HG02885 (cell line): ENCODE data around the gene NAP1L1.
"Not testable (repeated sequence)": the region's sequence is repeated elsewhere in the genome, so short reads cannot be mapped to it uniquely, and the experiment has no call there.

Experiments used
- ATAC-seq: cut with Tn5 transposase; IDR thresholded peaks from one replicate; pipeline ENCODE4 v1.9.1; 2021; ENCODE audit warnings: mild to moderate bottlenecking; ENCODE audit not compliant: unreplicated experiment, poor library complexity

Gene NAP1L1

GRCh38 chr12:75996861-75997447 lies 87.5 kb downstream of the NAP1L1 start:
- ATAC-seq, result no peak

GRCh38 chr12:75995691-75996090 lies 88.8 kb downstream of the NAP1L1 start:
- ATAC-seq, result no peak

GRCh38 chr12:75994069-75994740 lies 90.3 kb downstream of the NAP1L1 start:
- ATAC-seq, result no peak

GRCh38 chr12:75991753-75992152 lies 92.7 kb downstream of the NAP1L1 start:
- no peak for ATAC-seq

GRCh38 chr12:75990189-75990912 lies 94.1 kb downstream of the NAP1L1 start:
- ATAC-seq, result no peak

- ATAC-seq, result not testable (repeated sequence)
Measured at GRCh38 chr12:75987709-75988108, 96.8 kb downstream of the NAP1L1 start.
